Ureter (tissue), 1 donor: Measurements from ENCODE around the gene SEMA3D. TPM values are rescaled to one million over a fixed set of nuclear protein-coding genes. Genes with fewer than 3 reads are reported as not detected.

ENCODE experiments used
- DNase-seq: peaks from one replicate; pipeline ENCODE4 v3.0.0-alpha.2; 2020; ENCODE audit warnings: low spot score
- total RNA-seq: library from RNA; stranded (reverse); gene quantifications from one replicate; pipeline ENCODE4 v1.2.4, GENCODE V29; 2023
- donor health status: DM: yes; HTN: yes; CAD: no.

SEMA3D gene
- total RNA-seq, 1 donor from 2014 or later, result 32.8 TPM

DNA sequence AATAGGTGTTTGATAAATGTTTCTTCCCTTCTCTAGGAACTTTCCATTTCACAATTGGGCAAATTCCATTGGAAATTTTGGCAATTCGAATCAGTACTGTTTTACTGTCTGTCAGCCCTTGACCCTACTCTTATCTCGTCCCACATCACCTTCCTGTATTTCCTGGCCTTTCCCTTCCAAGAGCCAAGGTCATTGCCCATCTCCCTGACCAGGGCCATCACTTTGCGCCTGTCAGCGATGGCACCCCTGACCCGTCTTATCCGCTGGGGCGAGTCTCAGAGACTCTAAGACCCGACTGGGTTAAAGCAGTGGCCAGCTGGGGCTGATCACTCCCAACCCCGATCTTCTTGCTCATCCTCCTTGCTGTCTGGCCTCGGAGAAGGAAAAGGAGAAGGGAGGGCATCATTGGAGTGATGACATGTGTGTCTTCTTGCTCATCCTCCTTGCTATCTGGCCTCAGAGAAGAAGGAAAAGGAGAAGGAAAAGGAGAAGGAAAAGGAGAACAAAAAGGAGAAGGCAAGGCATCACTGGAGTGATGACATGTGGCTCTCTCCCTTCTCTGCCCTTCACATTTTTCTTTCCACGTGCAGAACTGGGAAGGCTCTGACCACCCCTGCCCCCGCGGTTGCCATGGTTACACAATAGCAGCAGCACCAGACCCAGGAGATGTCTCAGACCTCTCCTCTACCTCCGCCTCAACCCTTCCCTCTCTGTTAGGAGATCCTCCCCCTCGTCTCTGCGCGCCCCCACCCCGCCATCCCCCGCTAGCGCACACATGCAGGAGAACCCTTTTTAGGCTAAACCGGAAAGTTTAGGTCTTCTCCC, 2.0 kb downstream of the SEMA3D start:
- DNase-seq, result peak; percentile 57

DNA sequence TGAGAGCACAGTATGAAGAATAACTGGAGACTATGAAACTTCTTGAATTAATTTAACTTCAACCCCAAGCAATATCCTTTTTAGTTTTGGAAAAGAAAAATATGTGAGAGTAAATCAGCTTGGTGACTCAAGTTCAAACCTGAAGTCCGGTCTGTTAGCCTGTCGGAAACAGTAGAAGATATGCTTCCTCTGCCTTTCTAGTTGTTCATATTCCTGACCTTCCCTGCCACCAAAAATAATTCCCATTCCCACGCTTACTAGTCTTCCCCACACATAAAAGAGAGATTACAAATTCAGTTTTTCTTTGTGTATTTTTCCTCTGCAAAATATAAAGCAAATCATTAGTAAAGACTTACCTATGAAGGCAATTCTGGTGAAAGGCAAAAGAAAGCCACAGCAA, 3.6 kb downstream of the SEMA3D start:
- DNase-seq, result no peak

DNA sequence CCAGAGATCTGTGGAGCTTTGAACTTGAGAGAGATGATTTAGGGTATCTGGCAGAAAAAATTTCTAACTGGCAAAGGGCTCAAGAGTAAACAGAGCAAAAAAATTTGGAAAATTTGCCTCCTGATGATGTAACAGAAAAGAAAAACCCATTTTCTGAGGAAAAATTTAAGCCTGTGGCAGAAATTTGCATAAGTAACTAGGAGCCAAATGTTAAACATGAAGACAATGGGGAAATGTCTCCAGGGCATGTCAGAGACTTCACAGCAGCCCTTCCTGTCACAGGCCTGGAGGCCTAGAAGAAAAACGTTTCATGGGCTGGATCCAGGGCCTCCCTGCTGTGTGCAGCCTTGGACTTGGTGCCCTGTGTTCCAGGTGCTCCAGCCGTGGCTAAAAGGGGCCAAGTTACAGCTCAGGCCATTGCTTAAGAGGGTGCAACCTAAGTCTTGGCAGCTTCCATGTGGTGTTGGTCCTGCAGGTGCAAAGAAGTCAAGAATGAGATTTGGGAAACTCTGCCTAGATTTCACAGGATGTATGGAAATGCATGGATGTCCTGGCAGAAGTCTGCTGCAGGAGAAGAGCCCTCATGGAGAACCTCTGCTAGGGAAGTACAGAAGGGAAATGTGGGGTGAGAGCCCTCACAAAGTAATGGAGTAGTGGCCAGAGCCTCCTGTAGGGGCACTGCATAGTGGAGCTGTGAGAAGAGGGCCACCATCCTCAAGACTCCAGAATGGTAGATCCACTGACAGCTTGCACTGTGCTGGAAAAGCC, 8.1 kb downstream of the SEMA3D start:
- no peak for DNase-seq

DNA sequence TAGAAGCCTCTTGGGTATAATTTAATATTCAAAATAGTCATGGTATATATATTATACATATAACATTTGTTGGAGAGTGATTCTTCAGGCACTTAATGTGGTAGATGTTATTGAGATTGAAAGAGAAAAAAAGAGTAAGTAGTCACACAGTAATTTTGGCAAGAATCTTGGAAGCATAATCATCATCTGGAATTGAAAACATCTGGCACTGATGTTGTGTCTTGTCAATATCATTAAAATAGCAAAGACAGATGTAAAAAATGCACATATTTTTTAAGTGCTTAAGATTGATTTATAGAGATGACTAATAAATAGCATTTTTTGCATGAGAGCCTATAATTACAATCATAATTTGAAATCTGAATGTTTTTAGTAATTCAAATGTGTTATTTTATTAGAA, 9.5 kb downstream of the SEMA3D start:
- DNase-seq, result no peak

DNA sequence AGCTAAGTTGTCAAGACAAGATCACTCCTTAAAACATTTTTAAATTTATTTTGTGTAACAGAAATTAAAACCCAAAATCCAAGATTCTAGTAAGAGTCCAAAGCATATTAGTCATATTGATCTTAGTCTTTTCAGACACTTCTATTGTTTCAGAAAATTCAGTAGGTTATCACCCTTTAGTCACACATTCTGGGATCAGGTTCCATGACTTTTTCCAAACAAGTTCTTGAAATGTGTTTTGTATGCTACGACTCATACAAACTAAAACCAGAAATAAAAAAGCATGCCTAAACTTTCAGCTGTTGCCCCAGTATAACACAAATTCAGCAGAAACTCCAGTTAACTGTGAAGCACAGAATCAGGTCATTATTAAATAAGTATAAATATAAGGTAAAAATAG, 10.7 kb downstream of the SEMA3D start:
- no peak for DNase-seq

DNA sequence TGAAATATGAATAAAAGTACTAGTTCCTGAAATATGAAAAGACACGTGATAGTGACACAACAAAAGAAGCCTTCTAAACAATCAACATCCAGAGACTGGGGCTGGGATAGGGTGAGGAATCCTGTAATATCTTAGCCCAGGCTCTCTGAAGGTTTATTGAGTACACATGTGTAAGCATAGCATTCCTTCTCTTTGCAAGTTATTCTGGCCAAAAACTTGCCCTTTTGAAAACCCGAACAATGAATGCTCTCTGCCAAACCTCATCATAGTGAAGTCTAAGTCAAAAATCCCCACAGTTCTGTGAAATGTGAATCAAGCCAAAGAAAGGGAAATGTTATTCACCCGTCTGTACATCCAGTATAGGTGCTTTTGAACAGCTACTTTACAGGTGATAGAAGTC, 11.6 kb downstream of the SEMA3D start:
- DNase-seq, result no peak

DNA sequence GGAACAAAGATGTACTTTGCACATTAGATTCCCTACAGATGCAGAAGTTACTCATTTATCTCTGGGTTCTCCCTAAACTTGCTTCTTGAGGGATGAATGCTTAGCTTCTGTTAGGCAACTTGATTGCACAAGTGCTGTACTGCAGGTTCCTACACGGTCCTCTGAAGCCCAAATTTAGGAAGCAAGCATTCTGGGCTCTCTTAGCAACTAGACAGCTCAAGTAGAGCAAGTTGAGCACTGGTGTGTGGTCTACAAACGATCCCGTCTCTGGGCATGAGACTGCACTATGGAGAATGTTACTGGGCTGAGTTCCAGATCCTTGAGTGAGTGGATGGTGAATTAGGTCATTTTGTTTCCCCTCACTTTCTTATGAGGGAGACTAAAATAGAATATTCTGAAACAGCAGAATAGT, 14.3 kb downstream of the SEMA3D start:
- DNase-seq, result peak; percentile 46

DNA sequence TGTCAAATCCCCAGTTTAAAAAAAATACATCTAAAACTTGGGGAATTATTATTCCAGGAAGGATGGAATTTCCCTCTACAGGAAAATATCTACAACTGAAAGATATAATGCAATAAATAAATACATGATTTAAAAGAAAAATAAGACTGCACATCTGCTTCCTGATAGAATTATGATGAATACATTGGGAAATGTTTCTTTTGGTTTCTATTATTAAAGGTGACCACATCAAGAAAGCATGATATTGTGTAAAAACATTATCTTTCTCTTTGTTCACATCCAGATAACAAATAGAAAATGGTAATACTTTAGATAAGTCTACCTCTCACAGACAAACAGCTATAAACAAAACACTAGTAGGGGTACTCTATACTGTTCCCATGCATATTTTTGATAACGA, 19.2 kb downstream of the SEMA3D start:
- no peak for DNase-seq

DNA sequence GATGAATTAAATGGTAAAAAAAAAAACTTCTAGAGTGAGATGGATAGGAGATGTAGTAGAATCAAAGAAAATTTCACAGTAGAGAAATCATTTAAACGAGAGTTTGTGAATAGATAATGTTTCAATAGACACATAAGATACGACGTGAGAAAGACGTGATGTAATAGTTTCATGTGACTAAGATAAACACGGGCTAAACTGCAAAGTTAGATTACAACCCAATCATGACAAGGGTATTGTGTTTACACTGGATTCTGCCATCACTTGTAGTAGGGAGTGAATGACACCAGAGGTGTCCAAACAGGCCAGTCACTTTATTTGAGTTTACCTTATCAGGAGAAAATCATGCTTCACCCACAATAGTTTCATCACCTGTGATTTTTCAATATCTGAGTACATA, 21.6 kb downstream of the SEMA3D start:
- no peak for DNase-seq

DNA sequence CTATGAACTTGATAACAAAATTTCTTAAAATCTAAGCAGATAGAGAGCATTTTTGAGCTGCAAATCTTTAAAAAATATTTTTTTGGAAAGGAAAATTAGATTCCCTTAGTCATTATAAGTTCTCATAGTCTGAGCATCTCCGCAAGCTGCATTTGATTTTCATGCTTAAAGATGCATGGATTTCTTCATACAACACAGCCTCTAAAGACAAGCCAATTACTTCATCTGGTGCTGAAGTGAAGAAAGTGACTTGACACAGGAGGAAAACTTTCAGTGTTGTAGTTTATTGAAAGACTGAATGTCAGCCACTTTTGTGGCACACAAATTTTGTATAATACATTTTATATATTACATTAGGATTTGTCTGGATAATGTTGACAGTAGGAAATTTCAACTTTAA, 22.5 kb downstream of the SEMA3D start:
- no peak for DNase-seq

DNA sequence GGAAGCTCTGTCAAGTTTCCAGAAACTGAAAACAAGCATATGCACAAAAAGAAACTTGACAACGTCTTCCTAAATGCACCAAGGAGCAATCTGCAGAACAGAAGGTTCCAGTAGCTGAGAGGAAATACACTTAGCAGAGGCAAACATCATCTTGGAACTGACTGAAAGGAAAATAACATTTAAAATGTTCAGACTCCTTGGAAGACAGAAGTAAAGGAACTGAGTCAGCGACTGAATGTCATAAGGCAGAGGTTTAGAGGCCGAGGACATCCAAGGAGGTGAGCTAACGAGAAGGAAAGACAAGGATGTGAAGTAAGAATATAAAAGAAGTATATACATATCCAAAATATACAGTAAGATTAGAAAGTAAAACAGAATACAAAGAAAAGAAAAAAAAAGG, 24.1 kb downstream of the SEMA3D start:
- DNase-seq, result no peak

DNA sequence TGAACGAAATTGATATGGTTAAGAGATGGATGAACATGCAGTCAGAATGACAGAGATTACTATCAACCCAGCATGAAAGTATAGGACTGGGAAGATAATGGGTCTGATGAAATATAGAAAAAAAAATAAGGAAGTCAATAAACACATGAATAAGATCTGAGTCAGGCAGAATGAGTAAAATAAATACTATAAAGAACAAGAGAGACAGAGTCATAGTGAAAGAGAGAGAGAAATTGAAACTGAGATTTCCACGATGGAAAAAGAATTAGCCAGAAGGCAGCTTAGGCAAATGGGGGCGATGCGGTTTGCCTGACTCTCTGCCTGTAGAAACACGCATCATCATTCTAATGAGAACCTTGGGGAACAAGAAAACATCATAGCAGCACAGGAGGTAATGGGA, 26.6 kb downstream of the SEMA3D start:
- DNase-seq, result no peak

DNA sequence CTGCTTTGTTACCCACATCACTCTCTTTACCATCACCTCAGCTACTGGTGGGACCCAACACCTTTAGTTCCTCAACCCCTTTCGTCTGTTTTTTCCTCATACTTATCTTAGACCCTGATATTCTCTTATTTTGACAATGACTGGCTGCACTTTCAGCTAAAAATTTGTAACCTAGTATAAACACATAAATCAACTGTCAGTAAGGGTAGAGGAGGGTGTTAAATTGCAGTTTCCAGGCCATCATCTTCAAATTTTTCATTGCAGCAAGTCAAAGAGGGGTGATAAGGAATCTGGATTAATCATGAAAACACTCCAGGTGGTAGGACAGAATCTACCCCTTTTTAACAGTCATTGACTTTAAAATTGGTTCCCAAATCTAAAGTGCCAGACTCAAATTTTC, 27.9 kb downstream of the SEMA3D start:
- DNase-seq, result no peak

DNA sequence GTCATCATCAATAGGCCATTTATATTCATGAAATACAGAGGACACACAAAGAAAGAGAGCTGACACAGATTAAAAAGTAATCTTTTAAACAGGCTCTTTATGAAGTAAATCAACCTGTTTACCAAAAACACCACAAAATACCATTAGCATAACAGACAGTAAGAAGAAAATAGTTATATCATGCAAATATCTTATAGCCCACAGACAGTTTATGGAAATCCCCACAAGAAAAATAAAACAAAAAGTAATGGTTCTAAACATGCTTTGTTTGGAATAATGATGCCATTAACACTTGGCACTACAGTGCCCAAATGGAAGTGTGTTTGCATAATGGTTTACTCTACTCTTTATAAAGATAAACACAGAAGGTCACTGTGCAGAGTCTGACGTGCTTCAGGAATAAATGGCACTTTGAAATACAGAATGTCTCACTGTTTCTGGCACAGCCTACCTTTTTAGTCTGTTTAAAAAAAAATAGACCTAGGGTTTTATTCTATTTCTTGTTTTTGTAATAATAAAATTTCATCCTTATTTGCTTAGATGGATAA, 30.1 kb downstream of the SEMA3D start:
- DNase-seq, result no peak

DNA sequence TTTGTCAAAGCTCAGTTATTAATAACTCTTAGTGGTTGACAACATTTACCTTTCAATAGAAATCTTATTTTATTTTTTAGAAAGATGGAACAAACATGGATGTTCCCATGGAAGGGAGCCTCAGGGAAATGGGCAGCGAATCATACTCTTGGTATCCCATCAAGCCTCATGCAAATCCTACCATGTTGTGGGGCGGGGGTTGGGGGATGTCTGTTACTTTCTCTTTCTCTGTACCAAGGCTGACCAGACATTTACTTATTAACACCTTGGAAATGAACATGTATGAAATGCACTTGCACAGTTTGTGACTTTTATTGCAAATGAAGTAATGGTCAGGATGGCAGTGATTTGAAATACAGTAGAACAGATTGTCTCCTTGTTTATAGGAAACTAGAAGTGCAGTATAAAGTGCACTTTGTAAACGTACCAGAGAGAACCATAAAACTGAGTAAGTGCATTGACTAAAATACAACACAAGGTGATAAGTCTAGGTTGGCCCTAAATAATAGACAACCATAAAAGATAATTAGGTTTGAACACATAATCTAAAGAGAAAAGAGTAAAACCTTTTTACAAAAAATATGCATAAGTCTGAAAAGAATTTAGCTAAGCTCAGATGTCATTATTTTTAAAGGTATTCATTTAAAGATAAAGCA, 32.4 kb downstream of the SEMA3D start:
- no peak for DNase-seq

DNA sequence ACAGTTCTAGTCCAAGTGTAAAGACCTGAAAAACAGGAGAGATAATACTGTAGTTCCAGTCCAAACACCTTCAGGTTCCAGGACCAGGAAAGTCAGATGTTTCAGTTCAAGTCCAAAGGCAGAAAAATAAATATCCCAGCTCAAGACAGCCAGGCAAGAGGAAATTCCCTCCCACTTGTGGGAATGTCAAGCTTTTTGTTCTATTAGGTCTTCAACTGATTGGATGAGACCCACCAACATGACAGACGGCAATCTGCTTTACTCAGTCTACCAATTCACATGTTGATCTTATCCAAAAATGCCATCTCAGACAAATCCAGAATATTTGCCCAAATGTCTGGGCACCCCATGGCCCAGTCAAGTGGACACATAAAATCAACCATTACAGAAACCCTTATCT, 33.1 kb downstream of the SEMA3D start:
- no peak for DNase-seq

DNA sequence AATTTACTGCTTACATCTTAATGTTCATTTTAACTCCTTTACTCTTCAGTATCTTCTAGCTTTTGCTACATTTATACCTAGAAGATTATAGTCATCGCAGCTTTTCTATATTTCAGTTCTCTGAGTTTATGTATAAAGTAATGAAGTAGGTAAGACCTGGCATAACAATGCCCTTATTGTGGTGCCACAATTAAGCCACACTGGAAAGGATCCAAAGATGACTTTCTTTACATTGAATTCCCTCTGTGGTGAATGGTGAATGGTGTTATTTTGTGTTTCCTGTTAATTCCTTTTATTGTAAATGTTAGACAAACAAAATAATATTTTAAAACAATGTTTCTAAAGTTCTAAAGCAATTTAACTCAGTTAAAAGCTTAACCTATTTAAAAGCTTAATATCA, 36.2 kb downstream of the SEMA3D start:
- no peak for DNase-seq

DNA sequence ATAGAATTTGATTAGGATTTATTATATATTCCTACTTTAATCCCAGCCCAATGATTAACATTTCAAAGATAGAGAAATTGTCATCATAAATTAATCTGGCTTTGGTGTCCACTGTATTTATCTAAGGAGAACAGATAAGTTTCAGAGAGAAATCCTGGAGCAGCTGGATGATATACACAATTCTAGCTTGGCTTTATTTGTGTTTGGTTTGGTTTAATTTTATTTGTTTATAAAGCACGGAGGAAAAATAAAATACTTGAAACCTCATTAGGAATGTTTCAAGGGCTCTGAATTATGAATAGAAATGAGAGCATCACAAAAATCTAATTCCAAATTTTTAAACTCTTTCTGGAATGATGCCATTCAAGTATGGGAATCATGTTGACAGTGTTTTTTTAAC, 42.1 kb downstream of the SEMA3D start:
- DNase-seq, result no peak

DNA sequence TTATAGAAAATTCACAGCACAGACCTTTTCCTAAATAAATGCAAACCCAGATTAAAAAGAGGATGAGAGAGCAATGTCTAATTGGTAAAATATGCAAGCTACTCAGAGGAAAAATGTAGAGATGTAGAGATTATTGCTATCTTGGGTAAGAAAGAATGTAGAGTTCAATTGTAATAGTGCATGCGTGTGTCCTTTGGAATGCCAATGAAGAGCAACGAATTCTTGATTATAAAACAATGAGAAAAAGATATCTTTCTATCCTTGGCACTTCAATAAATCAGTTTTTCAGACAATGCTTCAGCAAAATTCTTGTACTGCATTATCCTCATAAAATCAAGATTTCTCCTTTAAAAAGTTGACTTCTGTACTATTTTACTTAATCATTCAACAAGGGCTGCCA, 50.9 kb downstream of the SEMA3D start:
- no peak for DNase-seq

DNA sequence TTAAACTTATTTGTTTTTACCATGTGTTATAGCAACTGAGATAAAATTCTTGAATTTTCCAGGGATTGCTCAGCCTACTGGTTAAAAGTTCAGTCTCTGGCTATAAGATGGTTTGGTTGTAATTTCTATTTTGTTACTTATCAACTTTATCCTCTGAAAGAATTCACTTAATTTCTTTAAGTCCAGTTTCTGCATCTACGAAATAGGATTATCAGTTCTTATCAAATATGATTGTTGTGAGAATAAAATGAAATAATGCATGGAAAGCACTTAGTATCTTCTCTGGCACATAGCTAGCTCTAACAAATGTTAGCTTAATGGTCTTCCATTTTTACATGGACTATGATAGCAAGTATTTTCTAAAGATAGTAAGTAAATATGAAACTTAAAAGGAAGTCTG, 53.3 kb downstream of the SEMA3D start:
- DNase-seq, result no peak

DNA sequence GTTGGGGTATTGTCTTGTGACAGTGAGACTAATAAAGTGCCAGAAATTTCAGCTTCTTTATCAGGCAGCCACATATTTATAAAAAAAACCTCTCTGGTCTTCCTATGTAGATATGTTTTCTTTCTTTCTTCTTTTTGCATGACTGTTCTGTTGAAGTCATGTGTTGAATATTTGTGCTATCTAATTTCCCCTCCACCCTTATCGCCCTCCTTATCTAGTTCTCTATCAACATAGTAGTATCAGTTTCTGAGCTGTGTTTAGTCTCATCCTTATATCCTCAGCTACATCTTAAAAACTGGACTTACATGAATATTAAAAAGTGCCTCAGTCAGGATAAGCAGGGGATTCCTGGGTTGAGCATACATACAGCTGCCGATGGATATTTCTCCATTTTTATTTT, 53.9 kb downstream of the SEMA3D start:
- no peak for DNase-seq

DNA sequence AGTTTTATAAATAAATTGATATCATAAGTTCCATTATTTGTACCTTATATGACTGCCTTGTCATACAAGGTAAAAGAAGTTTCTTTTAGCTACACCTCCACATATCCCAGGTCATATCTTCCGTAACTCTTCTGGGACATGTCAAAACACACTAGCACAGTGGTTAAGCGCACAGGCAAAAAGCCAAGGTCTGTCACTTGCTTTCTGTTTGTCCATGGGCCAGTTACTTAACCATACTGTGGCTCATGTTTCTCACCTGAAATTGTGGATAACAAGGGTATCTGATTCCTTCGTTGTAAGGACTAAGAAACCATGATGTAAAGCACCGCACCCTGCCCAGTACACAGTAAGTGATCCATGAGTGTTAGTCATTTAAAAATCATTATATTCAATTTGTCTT, 56.2 kb downstream of the SEMA3D start:
- no peak for DNase-seq

DNA sequence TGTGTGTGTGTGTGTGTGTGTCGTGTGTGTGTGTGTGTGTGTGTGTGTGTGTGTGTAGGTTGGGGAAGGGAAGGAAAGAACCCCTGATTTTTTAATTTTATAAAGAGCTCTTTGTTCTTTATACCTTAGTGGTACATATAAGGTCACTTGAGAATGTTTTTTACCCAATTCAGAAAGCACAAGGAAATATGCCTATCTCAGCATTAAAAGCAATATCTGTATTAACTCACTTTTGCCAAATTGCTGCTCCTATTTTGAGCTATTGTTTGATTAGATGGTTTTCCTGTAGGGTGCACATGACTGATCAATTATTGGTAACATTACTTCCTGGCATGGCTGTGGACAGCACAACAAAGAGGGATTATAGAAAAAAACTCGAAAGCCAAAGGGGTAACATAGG, 60.5 kb downstream of the SEMA3D start:
- DNase-seq, result no peak
